Heart left ventricle (tissue), 13 donors: ENCODE measurements around the gene NEURL1.

Experiments used
- CTCF ChIP-seq, 12 donors: fragments of 200-600 bp; sonication (generic) in 4 of 12; IDR thresholded peaks; one replicate each; pipeline versions ENCODE4 v1.5.0 to v1.8.0; 2018 to 2022; ENCODE audit warnings: antibody characterized with exemption in 12 of 12, mild to moderate bottlenecking in 5 of 12
- POLR2A ChIP-seq, 2 donors: fragments of 450-650 bp; IDR thresholded peaks; one replicate each; pipeline ENCODE4 v1.6.1; 2017; ENCODE audit warnings: antibody characterized with exemption in 2 of 2, mild to moderate bottlenecking in 2 of 2, moderate library complexity in 2 of 2
- donor health status: ischemic (EF 13 %, LVEDD 7.1; RV severe dilation, severe dysfunction).
- donor health status: DM: no; HTN: yes; CAD: no.
- donor health status: DM: no; HTN: no; CAD: no.
- donor health status: ischemic (EF 25% LVEDD 6.9; RV normal size, moderate dysfunction).
- donor health status: ischemic (EF 25% LVEDD 5.7; RV mildly dilated, moderate dysfunction).
- donor health status: ischemic (EF 35%, LVEDD 5.7; RV mildly dilated, moderate dysfunction).
- donor health status: nonischemic (EF 11% LVEDD 7.7; RV severe dilation, severe dysfunction).
- donor health status: DM: yes; HTN: yes; CAD: no.
- donor health status: PGD.
- donor health status: ischemic (EF 29% LVEDD 5.4; RV normal size, mild dysfunction).
- donor health status: nonischemic (EF 23%, LVEDD 6.1; RV moderate dilation, normal function).

GRCh38 chr10:103564116-103564501, 70.6 kb downstream of the NEURL1 start:
- TF ChIP-seq CTCF (IDR thresholded peaks at IDR 0.05): no peak
- no peak for TF ChIP-seq POLR2A (IDR thresholded peaks at IDR 0.05)
